AG10803 (cell line): ENCODE data around the gene CAMK1D.

ENCODE experiments used
- DNase-seq: peaks from one replicate; pipeline ENCODE4 v3.0.0; 2010; ENCODE audit warnings: low read depth
- H3K4me3 ChIP-seq: 2 replicates; pipeline ENCODE4 v1.5.1; 2011; ENCODE audit warnings: mild to moderate bottlenecking, low read length, control low read depth
- CTCF ChIP-seq: conservative IDR thresholded peaks from 2 replicates; pipeline ENCODE4 v1.5.1; 2011; ENCODE audit warnings: mild to moderate bottlenecking, low read length, control low read depth, inconsistent platforms

The CAMK1D gene

GRCh38 chr10:12588091-12588860, 238.9 kb downstream of the CAMK1D start:
- DNase-seq: peak; percentile 19
- no peak overlapping the region for H3K4me3 ChIP-seq
- no peak for TF ChIP-seq CTCF

- no peak overlapping the region for H3K4me3 ChIP-seq
- no peak for TF ChIP-seq CTCF
- DNase-seq: no peak
Measured at GRCh38 chr10:12589291-12589690, 239.9 kb downstream of the CAMK1D start.

- no peak for TF ChIP-seq CTCF
- H3K4me3 ChIP-seq: no peak overlapping the region
- DNase-seq: no peak
Measured at GRCh38 chr10:12589791-12590190, 240.4 kb downstream of the CAMK1D start.

DNA sequence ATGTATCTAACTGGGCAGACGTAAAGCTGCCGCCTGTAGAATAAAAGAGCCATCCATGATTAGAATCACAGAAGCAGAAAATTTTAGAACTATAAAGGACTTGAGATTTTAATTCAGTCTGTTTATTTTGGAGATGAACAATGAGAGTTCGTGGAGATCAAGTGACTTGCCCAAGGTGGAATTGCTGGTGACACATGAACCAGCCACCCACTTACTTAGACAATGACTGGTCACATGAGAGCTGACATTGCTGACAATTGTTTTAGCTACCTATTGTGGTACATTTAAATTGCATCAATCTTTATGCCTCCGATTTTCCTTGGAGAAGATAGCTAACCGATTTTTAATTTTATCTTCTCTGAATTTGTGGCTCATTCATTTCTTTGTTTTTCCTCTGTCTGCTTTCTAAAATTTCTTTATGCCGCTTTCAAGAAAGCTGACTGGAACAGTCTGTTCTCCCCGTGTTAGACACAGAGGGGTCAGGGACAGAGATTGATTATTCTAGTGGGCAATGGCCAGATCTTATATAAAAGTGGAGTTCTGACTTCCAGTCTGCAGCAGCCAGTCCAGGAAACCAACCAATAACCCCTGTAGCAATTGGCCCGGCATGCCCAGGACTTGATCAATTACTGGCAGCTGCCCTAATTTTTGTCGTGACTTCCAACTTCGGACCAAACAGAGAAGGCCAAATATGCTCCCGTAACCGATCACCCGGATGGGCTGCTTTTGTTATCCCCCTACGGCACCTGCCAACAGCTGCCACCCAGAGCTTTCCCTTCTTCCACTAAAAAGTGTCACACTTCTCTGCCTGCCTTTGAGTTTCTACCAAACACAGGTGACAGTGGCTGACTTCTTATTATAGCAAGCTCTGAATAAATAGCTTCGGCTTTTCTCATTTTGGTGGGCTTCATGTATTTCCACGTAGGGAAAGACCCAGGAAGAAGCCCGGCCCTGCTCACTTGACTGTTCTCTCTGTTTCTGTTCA, 241.6 kb downstream of the CAMK1D start:
- DNase-seq: no peak
- TF ChIP-seq CTCF: no peak
- no peak overlapping the region for H3K4me3 ChIP-seq

DNA sequence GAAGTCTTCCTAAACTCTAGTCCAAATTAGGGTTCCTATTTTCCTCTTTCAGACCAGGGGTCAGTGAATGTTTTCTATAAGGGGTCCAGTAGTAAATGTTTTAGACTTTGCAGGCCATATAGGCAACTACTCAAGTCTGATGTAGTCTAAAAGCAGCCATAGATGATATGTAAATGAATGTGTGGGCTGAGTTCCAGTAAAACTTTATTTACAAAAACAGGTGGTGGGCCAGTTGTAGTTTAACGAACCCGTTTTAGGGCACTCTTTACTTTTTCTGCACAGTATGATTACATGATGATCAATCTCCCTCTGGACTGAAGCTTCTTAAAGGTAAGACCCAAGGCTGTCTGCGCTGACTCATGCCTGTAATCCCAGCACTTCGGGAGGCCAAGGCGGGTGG, 243.6 kb downstream of the CAMK1D start:
- DNase-seq: no peak
- no peak for TF ChIP-seq CTCF
- no peak overlapping the region for H3K4me3 ChIP-seq

DNA sequence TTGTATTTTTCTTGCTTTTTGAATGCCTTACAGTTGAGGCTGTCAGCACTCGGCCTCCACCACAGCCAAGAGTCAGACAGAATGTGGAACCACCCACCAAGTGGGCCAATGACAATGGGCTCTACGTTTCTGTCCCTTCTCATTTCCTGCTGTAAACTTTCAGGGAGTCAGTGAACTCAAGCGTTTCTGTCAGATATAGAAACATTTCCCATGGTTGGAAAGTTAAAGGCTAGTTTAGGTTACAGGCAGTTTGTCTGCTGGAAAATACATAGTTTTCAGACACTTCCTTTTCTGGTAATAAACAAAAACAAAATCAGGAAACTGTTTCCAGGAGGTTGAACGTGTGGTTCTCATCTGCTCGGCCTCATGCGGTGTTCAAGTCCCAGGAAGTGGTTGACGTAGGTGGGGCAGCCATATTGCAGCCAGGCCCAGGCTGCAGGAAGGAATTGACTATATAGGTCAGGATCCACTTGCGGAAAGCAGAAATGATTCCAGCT, 245.1 kb downstream of the CAMK1D start:
- DNase-seq: no peak
- H3K4me3 ChIP-seq: no peak overlapping the region
- TF ChIP-seq CTCF: no peak
